Fibroblast of the aortic adventitia (primary cell): Measurements from ENCODE around the gene TMEM82. TPM values are rescaled to one million over a fixed set of nuclear protein-coding genes. Genes with fewer than 3 reads are reported as not detected.
A peak's percentile ranks its signal among the peaks of the same experiment; 100 is the strongest.

Source experiments
- DNase-seq: peaks from one replicate; pipeline ENCODE4 v3.0.0-alpha.2; 2010; ENCODE audit warnings: low read depth
- H3K4me3 ChIP-seq: 2 replicates; pipeline ENCODE4 v1.5.1; 2011; ENCODE audit warnings: low read depth, mild to moderate bottlenecking, control low read depth, low read length, moderate library complexity
- CTCF ChIP-seq: IDR thresholded peaks from 2 replicates; pipeline ENCODE4 v1.5.1; 2011; ENCODE audit warnings: mild to moderate bottlenecking, low read length, control low read depth, inconsistent platforms; ENCODE audit not compliant: insufficient read depth
- total RNA-seq: library from RNA; depleted of rRNA; stranded (reverse); fragments of >200 nt; gene quantifications from 2 replicates; pipeline ENCODE4 v1.2.3, GENCODE V29; 2012; ENCODE audit warnings: low replicate concordance

TMEM82 gene
- total RNA-seq, 1 donor, result not detected

GRCh38 chr1:15702722-15703550 lies 39.4 kb upstream of the TMEM82 start:
- no peak for DNase-seq
- peak; percentile 35 for TF ChIP-seq CTCF
- no peak overlapping the region for H3K4me3 ChIP-seq

- DNase-seq, result peak; percentile 96
- H3K4me3 ChIP-seq, result peak overlapping the region; percentile 2
- no peak for TF ChIP-seq CTCF
Measured at GRCh38 chr1:15703562-15703961, 38.7 kb upstream of the TMEM82 start.

- TF ChIP-seq CTCF, result no peak
- DNase-seq, result no peak
- H3K4me3 ChIP-seq, result no peak overlapping the region
Measured at GRCh38 chr1:15704526-15705183, 37.6 kb upstream of the TMEM82 start.

- H3K4me3 ChIP-seq, result no peak overlapping the region
- DNase-seq, result no peak
- no peak for TF ChIP-seq CTCF
Measured at GRCh38 chr1:15705184-15705566, 37.1 kb upstream of the TMEM82 start.

GRCh38 chr1:15706751-15707150 lies 35.5 kb upstream of the TMEM82 start:
- no peak for TF ChIP-seq CTCF
- DNase-seq, result no peak
- H3K4me3 ChIP-seq, result no peak overlapping the region

- TF ChIP-seq CTCF, result no peak
- H3K4me3 ChIP-seq, result no peak overlapping the region
- DNase-seq, result peak; percentile 16
Measured at GRCh38 chr1:15707239-15707925, 34.9 kb upstream of the TMEM82 start.
